ENCODE data around the gene UPK3B.
"Not testable (repeated sequence)": the region's sequence is repeated elsewhere in the genome, so short reads cannot be mapped to it uniquely, and the experiment has no call there.

The UPK3B gene

GRCh38 chr7:76492139-76492538, 18.2 kb upstream of the UPK3B start:
- DNase-seq (ENCODE audit: low spot score): not testable (repeated sequence)

GRCh38 chr7:76495717-76496116, 14.6 kb upstream of the UPK3B start:
- not testable (repeated sequence) for DNase-seq (ENCODE audit: low spot score)

DNA sequence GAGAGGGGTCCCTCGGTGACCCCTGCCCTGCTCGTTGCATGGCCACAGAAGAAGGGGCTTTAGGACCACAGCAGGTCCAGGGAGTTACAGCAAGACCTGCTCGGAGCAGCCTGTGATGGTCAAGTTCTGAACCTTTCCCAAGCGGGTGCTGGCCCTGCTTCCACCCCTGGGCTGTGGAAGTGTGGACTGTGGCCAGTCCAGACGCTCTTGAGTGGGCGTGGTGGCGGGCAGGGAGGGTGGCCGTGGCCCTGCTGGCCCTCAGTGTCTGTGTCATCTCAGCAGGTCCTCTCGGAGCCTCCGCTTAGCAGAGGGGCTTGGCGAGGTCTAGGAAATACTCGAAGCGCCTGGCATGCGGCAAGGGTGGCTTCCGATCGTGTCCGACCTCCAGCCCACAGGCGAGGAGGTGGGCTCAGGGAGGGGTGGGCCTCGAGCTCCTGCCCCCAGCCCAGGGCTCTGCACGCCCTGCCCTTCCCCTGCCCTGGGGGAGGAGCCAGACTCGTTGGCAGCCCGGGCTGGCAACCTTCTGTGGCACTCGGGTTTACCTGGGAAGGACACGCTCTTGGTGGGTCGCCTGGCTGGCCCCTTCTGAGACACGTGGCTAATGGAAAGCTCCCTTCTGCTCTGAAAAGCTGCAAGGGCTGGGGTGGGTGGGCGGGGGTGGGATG, 12.3 kb upstream of the UPK3B start:
- not testable (repeated sequence) for DNase-seq (ENCODE audit: low spot score)

DNA sequence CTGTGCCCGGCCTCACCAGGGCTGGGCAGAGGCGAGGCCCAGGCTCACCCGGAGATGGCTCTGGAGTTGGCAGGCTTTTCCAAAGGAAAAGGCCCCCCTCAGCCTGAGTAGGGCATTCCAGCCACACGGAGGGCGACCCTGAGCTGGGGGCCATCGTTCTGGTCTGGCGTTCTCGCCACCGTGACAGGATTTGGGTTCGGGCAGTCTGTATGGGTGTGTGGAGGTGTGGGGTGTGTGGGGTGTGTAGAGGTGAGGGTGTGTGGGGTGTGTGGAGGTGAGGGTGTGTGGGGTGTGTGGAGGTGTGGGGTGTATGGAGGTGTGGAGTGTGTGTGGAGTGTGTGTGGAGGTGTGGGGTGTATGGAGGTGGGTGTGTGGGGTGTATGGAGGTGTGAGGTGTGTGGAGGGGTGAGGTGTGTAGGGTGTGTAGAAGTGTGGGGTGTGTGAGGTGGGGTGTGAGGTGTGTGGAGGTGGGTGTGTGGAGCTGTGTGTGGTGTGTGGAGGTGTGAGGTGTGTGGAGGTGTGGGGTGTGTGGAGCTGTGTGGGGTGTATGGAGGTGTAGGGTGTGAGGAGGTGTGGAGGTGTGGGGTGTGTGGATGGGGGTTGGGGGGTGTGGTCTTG, 11.7 kb upstream of the UPK3B start:
- DNase-seq (ENCODE audit: low spot score): not testable (repeated sequence)

DNA sequence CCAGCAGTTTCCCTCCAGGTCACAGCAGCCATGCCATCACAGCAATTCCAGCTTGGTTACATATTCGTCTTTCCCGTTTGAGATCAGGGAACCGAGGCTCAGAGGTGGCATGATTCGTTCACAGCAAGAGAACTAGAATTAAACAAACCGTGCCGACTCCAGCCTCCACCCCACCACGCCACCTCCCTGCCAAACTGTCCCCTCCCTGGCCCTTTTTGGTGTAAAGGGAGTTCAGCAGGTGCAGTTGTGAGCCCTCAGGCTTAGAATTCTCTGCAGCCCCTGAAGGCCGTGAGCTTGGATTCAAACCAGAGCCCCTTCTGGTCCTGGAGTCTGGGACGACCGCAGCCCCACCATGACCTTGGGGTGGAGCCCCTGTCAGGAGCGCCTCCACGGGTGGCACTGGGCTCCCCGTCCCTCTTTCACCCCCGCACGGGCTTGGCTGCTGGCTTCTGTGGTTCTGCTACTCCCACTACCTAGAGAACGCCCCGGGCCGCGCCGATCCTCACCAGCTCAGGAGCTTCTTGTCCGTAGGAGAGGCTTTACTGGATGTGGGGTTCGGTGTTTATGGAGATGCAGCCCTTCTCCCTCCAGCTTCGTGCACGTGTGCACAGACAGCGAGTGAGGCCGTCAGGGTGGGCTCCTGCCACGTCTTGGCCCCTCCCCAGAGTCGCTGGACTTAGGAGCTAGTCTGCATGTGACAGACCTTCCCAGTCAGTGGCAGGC, 11.0 kb upstream of the UPK3B start:
- not testable (repeated sequence) for DNase-seq (ENCODE audit: low spot score)

DNA sequence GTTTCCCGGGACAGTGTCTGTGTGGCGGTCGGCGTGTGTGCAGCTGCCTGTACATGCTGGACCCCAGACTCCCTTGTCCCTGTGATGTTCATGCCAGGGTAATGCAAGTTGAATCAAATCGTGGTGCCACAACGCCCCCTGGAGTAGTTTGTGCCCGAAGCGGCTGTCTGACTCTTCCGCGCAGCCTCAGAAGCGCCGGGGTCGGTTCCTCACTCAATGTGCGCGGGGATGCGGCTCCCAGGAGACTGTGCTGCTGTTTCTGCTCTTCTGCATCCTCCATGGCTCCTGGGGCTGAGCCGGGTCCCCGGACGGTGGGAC, 10.5 kb upstream of the UPK3B start:
- not testable (repeated sequence) for DNase-seq (ENCODE audit: low spot score)

- not testable (repeated sequence) for DNase-seq (ENCODE audit: low spot score)
Measured at GRCh38 chr7:76502224-76502623, 8.1 kb upstream of the UPK3B start.

GRCh38 chr7:76502836-76503235, 7.5 kb upstream of the UPK3B start:
- DNase-seq (ENCODE audit: low spot score): not testable (repeated sequence)

DNA sequence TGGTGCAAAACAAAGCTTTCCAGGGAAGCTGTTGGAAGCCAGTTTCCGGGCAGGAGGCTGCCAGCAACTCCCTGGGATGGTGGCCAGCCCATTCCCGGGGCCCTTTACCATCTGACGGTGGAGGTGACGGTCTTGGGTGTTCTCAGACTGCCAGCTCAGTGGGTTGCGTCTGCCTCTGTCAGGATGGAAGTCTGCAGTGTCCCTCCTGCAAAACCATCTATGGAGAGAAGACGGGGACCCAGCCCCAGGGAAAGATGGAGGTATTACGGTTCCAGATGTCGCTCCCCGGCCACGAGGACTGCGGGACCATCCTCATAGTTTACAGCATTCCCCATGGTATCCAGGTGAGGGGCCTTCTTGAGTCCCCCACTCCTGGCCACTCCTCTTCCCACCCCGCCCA, 7.1 kb upstream of the UPK3B start:
- not testable (repeated sequence) for DNase-seq (ENCODE audit: low spot score)

GRCh38 chr7:76504351-76505167, 5.8 kb upstream of the UPK3B start:
- not testable (repeated sequence) for DNase-seq (ENCODE audit: low spot score)

GRCh38 chr7:76505168-76506080, 4.9 kb upstream of the UPK3B start:
- DNase-seq (ENCODE audit: low spot score): no peak

DNA sequence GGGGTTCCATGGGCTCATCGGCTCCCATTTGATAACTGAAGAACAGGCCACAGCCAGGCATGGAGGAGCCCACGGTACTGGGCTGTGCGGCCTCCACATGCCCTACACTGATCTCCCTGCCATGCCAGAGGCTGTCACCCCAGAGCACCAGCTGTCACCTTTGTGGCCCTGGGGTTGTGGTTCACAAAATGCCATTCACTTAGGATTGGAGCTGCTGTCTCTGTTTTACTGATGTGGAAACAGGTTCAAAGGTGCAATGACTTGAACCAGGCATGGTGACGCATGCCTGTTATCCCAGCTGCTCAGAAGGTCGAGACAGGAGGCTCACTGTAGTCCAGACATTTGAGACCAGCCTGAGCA, 4.3 kb upstream of the UPK3B start:
- DNase-seq (ENCODE audit: low spot score): no peak

DNA sequence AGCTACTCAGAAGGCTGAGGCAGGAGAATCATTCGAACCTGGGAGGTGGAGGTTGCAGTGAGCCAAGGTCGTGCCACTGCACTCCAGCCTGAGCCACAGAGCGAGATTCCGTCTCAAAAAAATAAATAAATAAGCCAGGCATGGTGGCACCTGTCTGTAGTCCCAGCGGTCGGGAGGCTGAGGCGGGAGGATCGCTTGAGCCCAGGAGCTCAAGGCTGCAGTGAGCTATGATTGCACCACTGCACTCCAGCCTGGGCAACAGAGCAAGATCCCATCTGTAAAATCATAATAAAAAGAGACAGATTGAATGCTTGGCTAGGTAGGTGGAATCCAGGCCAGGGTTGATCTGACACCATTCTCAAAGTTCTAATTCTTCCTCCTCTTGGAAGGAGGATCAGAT, 3.7 kb upstream of the UPK3B start:
- DNase-seq (ENCODE audit: low spot score): not testable (repeated sequence)

DNA sequence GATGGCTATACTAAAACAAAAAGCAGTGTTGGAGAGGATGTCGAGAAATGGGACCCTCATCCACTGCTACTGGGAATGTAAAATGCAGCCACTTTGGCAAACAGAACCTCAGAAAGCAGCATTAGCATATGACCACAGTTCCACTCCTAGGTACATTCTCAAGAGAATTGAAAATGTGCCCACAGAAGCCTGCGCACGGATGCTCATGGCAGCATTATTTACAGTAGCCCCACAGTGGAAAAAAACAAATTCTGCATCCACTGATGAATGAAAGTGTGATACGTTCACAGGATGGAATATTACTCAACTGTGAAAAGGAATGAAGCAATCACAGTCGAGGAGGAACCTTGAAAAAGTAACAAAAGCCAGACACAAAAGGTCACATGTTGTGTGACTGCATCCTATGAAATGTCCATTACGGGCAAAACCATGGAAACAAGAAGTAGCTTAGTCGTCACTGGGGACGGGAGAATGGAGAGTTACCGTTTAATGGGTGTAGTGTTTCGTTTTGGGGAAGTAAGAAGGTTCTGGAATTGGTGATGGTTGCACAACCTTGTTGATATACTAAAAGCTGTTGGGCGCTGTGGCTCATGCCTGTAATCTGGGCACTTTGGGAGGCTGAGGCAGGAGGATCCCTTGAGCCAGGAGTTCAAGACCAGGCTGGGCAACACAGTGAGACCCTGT, 2.5 kb upstream of the UPK3B start:
- no peak for DNase-seq (ENCODE audit: low spot score)

- not testable (repeated sequence) for DNase-seq (ENCODE audit: low spot score)
Measured at GRCh38 chr7:76511200-76511910, 1.0 kb downstream of the UPK3B start.

- not testable (repeated sequence) for DNase-seq (ENCODE audit: low spot score)
Measured at GRCh38 chr7:76511911-76512885, 1.8 kb downstream of the UPK3B start.

GRCh38 chr7:76512941-76513816, 2.8 kb downstream of the UPK3B start:
- peak; percentile 37 for DNase-seq (ENCODE audit: low spot score)

All from hepatic stellate cell (primary cell).